ENCODE measurements around the gene SPOCD1. TPM values are rescaled to one million over a fixed set of nuclear protein-coding genes. Genes with fewer than 3 reads are reported as not detected.

The SPOCD1 gene
- total RNA-seq, 1 donor from 2014 or later = 28.0 TPM

DNA sequence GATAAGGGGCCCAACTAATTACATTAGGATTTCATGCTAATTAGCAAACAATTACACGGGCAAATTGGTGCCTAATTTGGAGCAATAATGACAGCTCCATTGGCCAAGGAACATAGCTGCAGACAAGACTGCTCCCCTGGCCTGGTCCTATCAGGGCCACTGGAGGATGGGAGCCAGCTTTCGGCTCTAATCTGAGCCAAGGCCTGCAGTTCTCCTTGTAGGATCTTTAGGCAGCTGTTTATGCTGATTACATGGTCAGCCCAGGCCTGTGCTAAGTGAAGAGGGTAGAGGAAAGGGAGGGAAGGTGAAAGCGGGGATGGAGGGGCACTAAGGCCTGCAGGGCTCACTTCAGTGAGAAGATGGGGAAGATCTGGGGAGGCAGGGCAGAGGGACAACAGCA, 39.3 kb downstream of the SPOCD1 start:
- Mint-ChIP-seq H3K27ac (ENCODE audit: unreplicated experiment) (no peak overlapping the region), H3K36me3 (ENCODE audit: low read depth, unreplicated experiment) (peaks cover 5% of the 10 kb centered on the region), H3K4me1 (ENCODE audit: low read depth, unreplicated experiment) (peaks cover 14% of the 10 kb centered on the region), H3K27me3 (ENCODE audit: low read depth, unreplicated experiment) (peaks cover 67% of the 10 kb centered on the region), H3K9me3 (ENCODE audit: unreplicated experiment) (peaks cover 5% of the 10 kb centered on the region), H3K4me3 (ENCODE audit: unreplicated experiment) (peak overlapping the region; percentile 40)
- H3K36me3 ChIP-seq (ENCODE audit: insufficient read depth, low read length) = no peaks in the 10 kb centered on the region
- H3K4me2 ChIP-seq (ENCODE audit: low read length) = no peak overlapping the region
- no peaks in the 10 kb centered on the region for H4K20me1 ChIP-seq (ENCODE audit: insufficient read depth, low read length)
- H2AFZ ChIP-seq (ENCODE audit: low read depth, low read length) = no peak overlapping the region
- FAIRE-seq = no peak
- DNase-seq (ENCODE audit: low read depth) = no peak
- TF ChIP-seq, protein P1, sequence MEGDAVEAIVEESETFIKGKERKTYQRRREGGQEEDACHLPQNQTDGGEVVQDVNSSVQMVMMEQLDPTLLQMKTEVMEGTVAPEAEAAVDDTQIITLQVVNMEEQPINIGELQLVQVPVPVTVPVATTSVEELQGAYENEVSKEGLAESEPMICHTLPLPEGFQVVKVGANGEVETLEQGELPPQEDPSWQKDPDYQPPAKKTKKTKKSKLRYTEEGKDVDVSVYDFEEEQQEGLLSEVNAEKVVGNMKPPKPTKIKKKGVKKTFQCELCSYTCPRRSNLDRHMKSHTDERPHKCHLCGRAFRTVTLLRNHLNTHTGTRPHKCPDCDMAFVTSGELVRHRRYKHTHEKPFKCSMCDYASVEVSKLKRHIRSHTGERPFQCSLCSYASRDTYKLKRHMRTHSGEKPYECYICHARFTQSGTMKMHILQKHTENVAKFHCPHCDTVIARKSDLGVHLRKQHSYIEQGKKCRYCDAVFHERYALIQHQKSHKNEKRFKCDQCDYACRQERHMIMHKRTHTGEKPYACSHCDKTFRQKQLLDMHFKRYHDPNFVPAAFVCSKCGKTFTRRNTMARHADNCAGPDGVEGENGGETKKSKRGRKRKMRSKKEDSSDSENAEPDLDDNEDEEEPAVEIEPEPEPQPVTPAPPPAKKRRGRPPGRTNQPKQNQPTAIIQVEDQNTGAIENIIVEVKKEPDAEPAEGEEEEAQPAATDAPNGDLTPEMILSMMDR (IDR thresholded peaks at IDR 0.05; ENCODE audit: insufficient read depth, low read depth, low read length) = no peak
- TF ChIP-seq EZH2 (IDR thresholded peaks at IDR 0.05; ENCODE audit: insufficient read depth, low read length) = no peak
- H3K79me2 ChIP-seq (ENCODE audit: insufficient read depth, low read length) = no peaks in the 10 kb centered on the region
- peaks cover 13% of the 10 kb centered on the region for H3K4me1 ChIP-seq (ENCODE audit: insufficient read depth, low read length)
- no peak overlapping the region for H3K27ac ChIP-seq (ENCODE audit: low read depth, low read length)
- H3K9me3 ChIP-seq (ENCODE audit: insufficient read depth, low read depth, low read length) = no peaks in the 10 kb centered on the region
- H3K27me3 ChIP-seq (ENCODE audit: insufficient read depth, low read length) = peaks cover 30% of the 10 kb centered on the region
- H3K9ac ChIP-seq (ENCODE audit: low read length) = no peak overlapping the region
- H3K4me3 ChIP-seq (ENCODE audit: insufficient read depth, low read depth, low read length) = no peak overlapping the region

DNA sequence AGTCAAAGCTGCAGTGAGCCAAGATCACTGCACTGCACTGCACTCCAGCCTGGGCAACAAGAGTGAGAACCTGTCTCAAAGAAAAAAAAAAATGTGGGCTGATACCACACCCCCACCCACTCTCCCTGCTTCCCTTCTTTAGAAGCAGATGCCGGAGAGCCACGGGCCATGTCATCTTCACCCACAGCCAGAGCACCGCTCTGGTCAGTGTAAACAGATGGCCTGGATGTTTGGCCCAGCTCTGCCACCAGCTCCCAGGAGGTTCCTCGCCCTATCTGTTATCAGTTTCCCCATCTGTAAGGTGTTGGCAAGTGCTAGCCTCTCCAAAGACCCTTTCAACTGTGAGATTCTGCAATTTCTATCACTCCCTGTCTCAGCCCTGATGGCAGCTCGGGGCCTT, 39.8 kb downstream of the SPOCD1 start:
- no peak overlapping the region for H3K9ac ChIP-seq (ENCODE audit: low read length)
- no peaks in the 10 kb centered on the region for H3K9me3 ChIP-seq (ENCODE audit: insufficient read depth, low read depth, low read length)
- peaks cover 35% of the 10 kb centered on the region for H3K27me3 ChIP-seq (ENCODE audit: insufficient read depth, low read length)
- Mint-ChIP-seq H3K9me3 (ENCODE audit: unreplicated experiment) (peaks cover 5% of the 10 kb centered on the region), H3K36me3 (ENCODE audit: low read depth, unreplicated experiment) (peaks cover 5% of the 10 kb centered on the region), H3K27me3 (ENCODE audit: low read depth, unreplicated experiment) (peaks cover 68% of the 10 kb centered on the region), H3K27ac (ENCODE audit: unreplicated experiment) (no peak overlapping the region), H3K4me1 (ENCODE audit: low read depth, unreplicated experiment) (peaks cover 10% of the 10 kb centered on the region), H3K4me3 (ENCODE audit: unreplicated experiment) (peak overlapping the region; percentile 40)
- H3K36me3 ChIP-seq (ENCODE audit: insufficient read depth, low read length) = no peaks in the 10 kb centered on the region
- no peak overlapping the region for H3K27ac ChIP-seq (ENCODE audit: low read depth, low read length)
- no peak overlapping the region for H3K4me2 ChIP-seq (ENCODE audit: low read length)
- FAIRE-seq = no peak
- H3K4me1 ChIP-seq (ENCODE audit: insufficient read depth, low read length) = peaks cover 11% of the 10 kb centered on the region
- H3K4me3 ChIP-seq (ENCODE audit: insufficient read depth, low read depth, low read length) = no peak overlapping the region
- TF ChIP-seq EZH2 (IDR thresholded peaks at IDR 0.05; ENCODE audit: insufficient read depth, low read length) = no peak
- TF ChIP-seq, protein P1 (IDR thresholded peaks at IDR 0.05; ENCODE audit: insufficient read depth, low read depth, low read length) = no peak
- no peaks in the 10 kb centered on the region for H3K79me2 ChIP-seq (ENCODE audit: insufficient read depth, low read length)
- no peak overlapping the region for H2AFZ ChIP-seq (ENCODE audit: low read depth, low read length)
- no peak for DNase-seq (ENCODE audit: low read depth)
- H4K20me1 ChIP-seq (ENCODE audit: insufficient read depth, low read length) = no peaks in the 10 kb centered on the region

DNA sequence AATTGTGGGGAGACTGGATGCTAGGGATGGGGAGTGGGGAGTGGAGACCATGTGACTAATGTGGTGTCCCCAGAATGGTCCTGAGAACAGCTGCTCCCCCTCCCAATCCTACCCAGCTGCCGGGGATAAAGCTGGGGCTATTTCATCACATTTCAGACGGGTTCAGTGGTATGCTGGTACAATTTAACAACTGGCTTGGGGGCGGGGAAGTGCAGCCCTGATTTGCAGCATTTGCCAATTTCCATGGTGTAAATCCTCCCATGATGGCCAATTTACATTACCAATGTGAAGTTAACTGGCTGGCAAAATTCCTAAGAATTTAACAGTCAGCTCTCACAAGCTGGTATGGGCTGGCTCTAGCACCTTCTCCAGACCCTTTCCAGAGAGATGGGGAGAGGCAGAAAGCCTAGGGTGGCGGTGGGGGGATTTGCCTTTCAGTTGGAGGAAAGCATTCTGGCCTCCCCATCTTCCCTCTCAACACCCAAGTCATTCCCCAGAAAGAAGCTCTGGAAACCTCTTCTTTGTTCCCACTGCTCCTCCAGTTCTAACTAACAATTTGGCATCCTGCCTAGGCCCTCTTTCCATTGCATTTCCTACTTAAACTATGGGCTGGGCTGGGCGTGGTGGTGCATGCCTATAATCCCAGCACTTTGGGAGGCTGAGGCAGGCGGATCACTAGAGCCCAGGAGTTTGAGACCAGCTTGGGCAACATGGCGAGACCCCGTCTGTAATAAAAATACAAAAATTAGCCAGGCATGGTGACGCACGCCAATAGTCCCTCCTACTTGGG, 40.4 kb downstream of the SPOCD1 start:
- H3K27ac ChIP-seq (ENCODE audit: low read depth, low read length) = no peak overlapping the region
- H3K27me3 Mint-ChIP-seq (ENCODE audit: low read depth, unreplicated experiment) = peaks cover 71% of the 10 kb centered on the region
- H3K9ac ChIP-seq (ENCODE audit: low read length) = no peak overlapping the region
- H3K4me1 Mint-ChIP-seq (ENCODE audit: low read depth, unreplicated experiment) = peaks cover 6% of the 10 kb centered on the region
- no peaks in the 10 kb centered on the region for H3K9me3 ChIP-seq (ENCODE audit: insufficient read depth, low read depth, low read length)
- no peak for DNase-seq (ENCODE audit: low read depth)
- H3K36me3 ChIP-seq (ENCODE audit: insufficient read depth, low read length) = no peaks in the 10 kb centered on the region
- H4K20me1 ChIP-seq (ENCODE audit: insufficient read depth, low read length) = no peaks in the 10 kb centered on the region
- no peak overlapping the region for H3K27ac Mint-ChIP-seq (ENCODE audit: unreplicated experiment)
- H3K4me1 ChIP-seq (ENCODE audit: insufficient read depth, low read length) = peaks cover 11% of the 10 kb centered on the region
- H3K27me3 ChIP-seq (ENCODE audit: insufficient read depth, low read length) = peaks cover 37% of the 10 kb centered on the region
- H3K4me3 Mint-ChIP-seq (ENCODE audit: unreplicated experiment) = no peak overlapping the region
- FAIRE-seq = no peak
- TF ChIP-seq, protein P1 (IDR thresholded peaks at IDR 0.05; ENCODE audit: insufficient read depth, low read depth, low read length) = no peak
- no peak for TF ChIP-seq EZH2 (IDR thresholded peaks at IDR 0.05; ENCODE audit: insufficient read depth, low read length)
- H3K79me2 ChIP-seq (ENCODE audit: insufficient read depth, low read length) = no peaks in the 10 kb centered on the region
- peaks cover 5% of the 10 kb centered on the region for H3K9me3 Mint-ChIP-seq (ENCODE audit: unreplicated experiment)
- H3K4me2 ChIP-seq (ENCODE audit: low read length) = no peak overlapping the region
- peaks cover 5% of the 10 kb centered on the region for H3K36me3 Mint-ChIP-seq (ENCODE audit: low read depth, unreplicated experiment)
- no peak overlapping the region for H3K4me3 ChIP-seq (ENCODE audit: insufficient read depth, low read depth, low read length)
- H2AFZ ChIP-seq (ENCODE audit: low read depth, low read length) = no peak overlapping the region
